GM23338 (cell line): ENCODE data around the gene SEPTIN3. TPM values are rescaled to one million over a fixed set of nuclear protein-coding genes. Genes with fewer than 3 reads are reported as not detected.
A peak's percentile ranks its signal among the peaks of the same experiment; 100 is the strongest.

Experiments
- ATAC-seq: fragments of 200-7000 bp; cut with Tn5 transposase; 3 replicates; pipeline ENCODE4 v1.9.1; 2020
- DNase-seq: peaks from one replicate; pipeline ENCODE4 v3.0.0-alpha.2; 2015; ENCODE audit warnings: low spot score
- H2AFZ ChIP-seq: fragments of 200-600 bp; sonication (generic); 2 replicates; pipeline ENCODE4 v1.8.0; 2016; ENCODE audit warnings: antibody characterized with exemption, mild to moderate bottlenecking, moderate library complexity
- H3F3A ChIP-seq: fragments of 200-600 bp; sonication (generic); replicated peaks from 2 replicates; pipeline ENCODE4 v1.8.0; 2017; ENCODE audit warnings: antibody characterized with exemption, mixed run types, low read depth
- H3K27ac ChIP-seq: fragments of 200-600 bp; sonication (generic); 2 replicates; pipeline ENCODE4 v1.6.1; 2016; ENCODE audit warnings: low read depth
- H3K27me3 ChIP-seq: fragments of 200-600 bp; sonication (generic); 2 replicates; pipeline ENCODE4 v1.8.0; 2016; ENCODE audit warnings: mild to moderate bottlenecking, mixed run types, moderate library complexity; ENCODE audit not compliant: insufficient read depth
- H3K36me3 ChIP-seq: fragments of 200-600 bp; sonication (generic); 2 replicates; pipeline ENCODE4 v1.8.0; 2016; ENCODE audit warnings: mild to moderate bottlenecking; ENCODE audit not compliant: insufficient read depth
- H3K4me1 ChIP-seq: fragments of 200-600 bp; sonication (generic); 2 replicates; pipeline ENCODE4 v1.8.0; 2016; ENCODE audit warnings: mild to moderate bottlenecking, moderate library complexity; ENCODE audit not compliant: insufficient read depth
- H3K4me2 ChIP-seq: fragments of 200-600 bp; sonication (generic); 2 replicates; pipeline ENCODE4 v1.7.1; 2017; ENCODE audit warnings: mixed run types
- H3K4me3 ChIP-seq: fragments of 200-600 bp; sonication (generic); 2 replicates; pipeline ENCODE4 v1.6.1; 2016; ENCODE audit warnings: mixed run types
- H3K79me2 ChIP-seq: fragments of 200-600 bp; sonication (generic); replicated peaks from 2 replicates; pipeline ENCODE4 v1.8.0; 2017; ENCODE audit warnings: mild to moderate bottlenecking; ENCODE audit not compliant: insufficient read depth
- H3K9me2 ChIP-seq: fragments of 200-600 bp; sonication (generic); 2 replicates; pipeline ENCODE4 v1.8.0; 2017; ENCODE audit not compliant: insufficient read depth
- H4K20me1 ChIP-seq: fragments of 200-600 bp; sonication (generic); replicated peaks from 2 replicates; pipeline ENCODE4 v1.8.0; 2017; ENCODE audit warnings: mild to moderate bottlenecking; ENCODE audit not compliant: insufficient read depth
- H3K27ac Mint-ChIP-seq: 2 replicates; pipeline ENCODE4 v1.8.0; 2020; ENCODE audit warnings: inconsistent platforms, mild to moderate bottlenecking, moderate library complexity, mixed read lengths
- H3K27me3 Mint-ChIP-seq: 3 replicates; pipeline ENCODE4 v1.8.0; 2022; ENCODE audit warnings: low read depth, mild to moderate bottlenecking, moderate library complexity, mixed read lengths, inconsistent platforms; ENCODE audit not compliant: insufficient read depth, poor library complexity
- H3K36me3 Mint-ChIP-seq: 3 replicates; pipeline ENCODE4 v1.8.0; 2021; ENCODE audit warnings: low read depth, mild to moderate bottlenecking, inconsistent platforms, moderate library complexity, mixed read lengths
- H3K4me1 Mint-ChIP-seq: 3 replicates; pipeline ENCODE4 v1.8.0; 2020; ENCODE audit warnings: mild to moderate bottlenecking, inconsistent platforms, mixed read lengths
- H3K4me3 Mint-ChIP-seq: 3 replicates; pipeline ENCODE4 v1.8.0; 2021; ENCODE audit warnings: moderate library complexity, mild to moderate bottlenecking, inconsistent platforms, mixed read lengths
- H3K9me3 Mint-ChIP-seq: 3 replicates; pipeline ENCODE4 v1.8.0; 2020; ENCODE audit warnings: moderate library complexity, mild to moderate bottlenecking, inconsistent platforms, mixed read lengths
- CREB1 ChIP-seq: fragments of 250-450 bp; sonication (Bioruptor Pico); IDR thresholded peaks from 2 replicates; pipeline ENCODE4 v1.5.0; 2020; ENCODE audit warnings: low read depth, mild to moderate bottlenecking, moderate library complexity
- EZH2 ChIP-seq: fragments of 200-600 bp; sonication (generic); IDR thresholded peaks from one replicate; pipeline ENCODE4 v1.8.0; 2017; ENCODE audit warnings: antibody characterized with exemption, mild to moderate bottlenecking, low read depth; ENCODE audit not compliant: unreplicated experiment
- NANOG ChIP-seq: IDR thresholded peaks from 2 replicates; pipeline ENCODE4 v1.6.1; 2016; ENCODE audit warnings: antibody characterized with exemption, borderline replicate concordance
- POLR2AphosphoS5 ChIP-seq: IDR thresholded peaks from 2 replicates; pipeline ENCODE4 v1.6.1; 2016; ENCODE audit warnings: antibody characterized with exemption, low read depth
- ZNF114 ChIP-seq: fragments of 250-450 bp; sonication (Bioruptor Pico); IDR thresholded peaks from 2 replicates; pipeline ENCODE4 v1.5.0; 2020; ENCODE audit warnings: mild to moderate bottlenecking, moderate library complexity
- ZNF331 ChIP-seq: fragments of 250-450 bp; sonication (Bioruptor Pico); IDR thresholded peaks from 2 replicates; pipeline ENCODE4 v1.5.0; 2020; ENCODE audit warnings: low read depth, mild to moderate bottlenecking, moderate library complexity
- polyA plus RNA-seq: library from polyadenylated mRNA; unstranded; fragments of >200 nt; fragmentation: Nextera tagmentation; extraction: Ambion mirVana; gene quantifications from 2 replicates; pipeline ENCODE4 v1.2.1, GENCODE V29; 2016
- total RNA-seq: library from RNA; depleted of rRNA; stranded (reverse); fragments of >200 nt; shearing (Covaris generic); gene quantifications from 2 replicates; pipeline ENCODE4 v1.2.3, GENCODE V29; 2014
- TF ChIP-seq, protein P1 (sequence below), 2 experiments: fragments of 200-600 bp in 1 of 2; sonication (generic) in 1 of 2; conservative IDR thresholded peaks; 2 replicates each; pipeline versions ENCODE4 v1.5.1 to v1.6.1; 2016 to 2017; ENCODE audit warnings: antibody characterized with exemption in 2 of 2, low read depth in 2 of 2, mild to moderate bottlenecking in 2 of 2, moderate library complexity in 1 of 2

Gene SEPTIN3
- total and polyA plus RNA-seq, 2 experiments from 2014 or later: 16.4 to 28.4 TPM

DNA sequence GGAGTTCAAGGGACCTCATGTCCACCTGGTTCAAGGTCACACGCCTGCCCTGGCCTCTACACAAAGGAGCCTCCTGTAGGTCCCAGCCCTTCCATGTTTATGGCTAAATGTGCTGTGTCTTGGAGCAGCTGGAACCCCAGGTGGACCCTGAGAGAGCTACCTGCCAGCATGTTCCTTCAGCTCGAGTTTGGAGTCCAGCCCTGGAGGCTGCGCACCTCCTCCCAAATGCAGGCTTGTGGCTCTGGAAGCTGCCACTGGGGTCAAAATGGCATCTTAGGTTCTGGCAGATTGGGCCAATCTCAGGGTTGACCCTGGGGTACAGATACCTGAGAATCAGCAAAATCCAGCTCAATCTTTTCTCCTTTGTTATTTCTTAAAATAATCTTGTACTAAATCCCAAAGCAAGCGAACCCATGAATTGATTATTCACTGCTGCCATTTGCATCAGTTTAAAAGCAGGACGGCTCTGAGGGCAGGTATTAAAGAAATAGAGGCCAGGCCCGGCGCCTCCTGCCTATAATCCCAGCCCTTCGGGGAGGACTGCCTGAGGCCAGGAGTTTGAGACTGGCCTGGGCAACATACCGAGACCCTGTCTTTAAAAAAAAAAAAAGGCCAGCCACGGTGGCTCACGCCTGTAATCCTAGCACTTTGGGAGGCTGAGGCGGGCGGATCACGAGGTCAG, 45.5 kb upstream of the SEPTIN3 start:
- H3K4me1 ChIP-seq: peaks cover 15% of the 10 kb centered on the region; the same call in 1 of the 2 replicates
- DNase-seq (no peak), ATAC-seq (no peak)
- H3F3A ChIP-seq: 0 out of 2 replicates have a peak, but pooled peaks cover 8% of the 10 kb centered on the region
- no peaks in the 10 kb centered on the region for H3K36me3 ChIP-seq
- no peak overlapping the region for H3K27ac Mint-ChIP-seq
- H3K4me1 Mint-ChIP-seq: peaks cover 7% of the 10 kb centered on the region
- no peak overlapping the region for H3K4me3 Mint-ChIP-seq
- no peak overlapping the region for H3K4me2 ChIP-seq
- no peak overlapping the region for H2AFZ ChIP-seq
- no peak overlapping the region for H3K27ac ChIP-seq
- peaks cover 72% of the 10 kb centered on the region for H3K27me3 Mint-ChIP-seq
- H3K9me3 Mint-ChIP-seq: no peaks in the 10 kb centered on the region; the same call in 2 of the 3 replicates
- H4K20me1 ChIP-seq: peaks cover 3% of the 10 kb centered on the region; the same call in 1 of the 2 replicates
- H3K36me3 Mint-ChIP-seq: no peaks in the 10 kb centered on the region; the same call in 2 of the 3 replicates
- peaks cover 88% of the 10 kb centered on the region for H3K27me3 ChIP-seq
- no peak overlapping the region for H3K4me3 ChIP-seq
- TF ChIP-seq CREB1 (CRISPR knock-in tag) (no peak), ZNF331 (no peak), NANOG (no peak), POLR2AphosphoS5 (no peak)
- H3K9me2 ChIP-seq: no peaks in the 10 kb centered on the region
- H3K79me2 ChIP-seq: no peaks in the 10 kb centered on the region

DNA sequence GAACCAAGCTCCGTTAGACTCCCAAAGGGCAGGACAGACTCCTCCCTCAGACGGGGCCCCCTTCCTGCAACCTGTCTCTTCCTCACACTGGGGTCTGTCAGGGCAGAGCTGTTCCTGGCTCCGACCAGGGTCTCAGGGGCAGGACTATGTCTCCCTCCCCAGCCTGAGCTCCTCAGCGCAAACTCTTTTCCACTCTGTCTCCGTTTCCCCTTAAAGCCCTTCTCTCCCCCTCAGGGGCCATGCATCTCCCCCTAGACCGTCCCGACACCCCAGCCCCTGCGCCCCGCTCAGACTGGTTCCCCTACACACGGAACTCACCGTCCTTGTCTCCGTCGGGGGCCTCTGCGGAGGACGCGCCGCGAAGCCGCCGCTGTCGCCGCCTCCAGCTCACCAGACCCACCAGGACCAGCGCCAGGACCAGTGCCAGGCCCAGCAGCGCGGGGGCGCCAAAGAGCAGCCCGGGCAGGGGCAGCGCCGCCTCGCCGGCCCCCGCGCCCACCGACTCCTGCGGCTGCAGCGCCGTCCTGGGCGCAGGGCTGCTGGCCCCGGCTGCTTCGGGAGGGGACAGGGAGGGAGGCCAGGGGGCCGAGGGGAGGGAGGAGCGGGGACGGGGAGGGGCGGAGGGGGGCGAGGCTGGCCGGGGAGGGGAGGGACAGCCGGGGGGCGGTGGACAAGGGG, 43.3 kb upstream of the SEPTIN3 start:
- Histone ChIP-seq H4K20me1 (peaks cover 3% of the 10 kb centered on the region; the same call in 1 of the 2 replicates), H3K4me1 (peaks cover under 1% of the 10 kb centered on the region), H3K27me3 (peaks cover 74% of the 10 kb centered on the region), H3F3A (0 out of 2 replicates have a peak, but pooled peaks cover 8% of the 10 kb centered on the region), H2AFZ (0 out of 2 replicates have a peak overlapping the region, but pooled peaks have one; percentile 47), H3K4me2 (peak overlapping the region; percentile 83), H3K79me2 (no peaks in the 10 kb centered on the region), H3K36me3 (no peaks in the 10 kb centered on the region), H3K27ac (no peak overlapping the region), H3K4me3 (peak overlapping the region; percentile 60), H3K9me2 (no peaks in the 10 kb centered on the region)
- peak overlapping the region; percentile 63 for H3K4me3 Mint-ChIP-seq
- TF ChIP-seq EZH2 (peak; percentile 72), ZNF114 (no peak)
- TF ChIP-seq, protein P1, sequence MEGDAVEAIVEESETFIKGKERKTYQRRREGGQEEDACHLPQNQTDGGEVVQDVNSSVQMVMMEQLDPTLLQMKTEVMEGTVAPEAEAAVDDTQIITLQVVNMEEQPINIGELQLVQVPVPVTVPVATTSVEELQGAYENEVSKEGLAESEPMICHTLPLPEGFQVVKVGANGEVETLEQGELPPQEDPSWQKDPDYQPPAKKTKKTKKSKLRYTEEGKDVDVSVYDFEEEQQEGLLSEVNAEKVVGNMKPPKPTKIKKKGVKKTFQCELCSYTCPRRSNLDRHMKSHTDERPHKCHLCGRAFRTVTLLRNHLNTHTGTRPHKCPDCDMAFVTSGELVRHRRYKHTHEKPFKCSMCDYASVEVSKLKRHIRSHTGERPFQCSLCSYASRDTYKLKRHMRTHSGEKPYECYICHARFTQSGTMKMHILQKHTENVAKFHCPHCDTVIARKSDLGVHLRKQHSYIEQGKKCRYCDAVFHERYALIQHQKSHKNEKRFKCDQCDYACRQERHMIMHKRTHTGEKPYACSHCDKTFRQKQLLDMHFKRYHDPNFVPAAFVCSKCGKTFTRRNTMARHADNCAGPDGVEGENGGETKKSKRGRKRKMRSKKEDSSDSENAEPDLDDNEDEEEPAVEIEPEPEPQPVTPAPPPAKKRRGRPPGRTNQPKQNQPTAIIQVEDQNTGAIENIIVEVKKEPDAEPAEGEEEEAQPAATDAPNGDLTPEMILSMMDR (conservative IDR thresholded peaks at IDR 0.05; ENCODE audit: low read depth in 2 of 2): peak; percentile 69 to 87
- peaks cover 75% of the 10 kb centered on the region for H3K27me3 Mint-ChIP-seq
- DNase-seq (peak; percentile 89), ATAC-seq (peak; percentile 77)
- H3K9me3 Mint-ChIP-seq: no peaks in the 10 kb centered on the region; the same call in 2 of the 3 replicates
- H3K27ac Mint-ChIP-seq: no peak overlapping the region
- H3K4me1 Mint-ChIP-seq: peaks cover 11% of the 10 kb centered on the region
- no peaks in the 10 kb centered on the region; the same call in 2 of the 3 replicates for H3K36me3 Mint-ChIP-seq
